ENCODE data around the gene CACNA1C. TPM values are rescaled to one million over a fixed set of nuclear protein-coding genes. Genes with fewer than 3 reads are reported as not detected.

Gene CACNA1C
- total RNA-seq, 2 donors from 2014 or later = 8.1 to 18.2 TPM

GRCh38 chr12:2240984-2241383 is 188.2 kb downstream of the CACNA1C start:
- H3K4me1 ChIP-seq (replicated peaks) = no peaks in the 10 kb centered on the region
- H3K36me3 ChIP-seq = no peaks in the 10 kb centered on the region
- DNase-seq (ENCODE audit: low spot score) = no peak
- WGBS = 76% methylated on average over 8 of the region's 8 CpGs
- intact Hi-C loops (cut with DNase I) = no loop called here
- H3K9me3 ChIP-seq = no peaks in the 10 kb centered on the region
- no peak overlapping the region for H3K27ac ChIP-seq
- TF ChIP-seq, protein P1, sequence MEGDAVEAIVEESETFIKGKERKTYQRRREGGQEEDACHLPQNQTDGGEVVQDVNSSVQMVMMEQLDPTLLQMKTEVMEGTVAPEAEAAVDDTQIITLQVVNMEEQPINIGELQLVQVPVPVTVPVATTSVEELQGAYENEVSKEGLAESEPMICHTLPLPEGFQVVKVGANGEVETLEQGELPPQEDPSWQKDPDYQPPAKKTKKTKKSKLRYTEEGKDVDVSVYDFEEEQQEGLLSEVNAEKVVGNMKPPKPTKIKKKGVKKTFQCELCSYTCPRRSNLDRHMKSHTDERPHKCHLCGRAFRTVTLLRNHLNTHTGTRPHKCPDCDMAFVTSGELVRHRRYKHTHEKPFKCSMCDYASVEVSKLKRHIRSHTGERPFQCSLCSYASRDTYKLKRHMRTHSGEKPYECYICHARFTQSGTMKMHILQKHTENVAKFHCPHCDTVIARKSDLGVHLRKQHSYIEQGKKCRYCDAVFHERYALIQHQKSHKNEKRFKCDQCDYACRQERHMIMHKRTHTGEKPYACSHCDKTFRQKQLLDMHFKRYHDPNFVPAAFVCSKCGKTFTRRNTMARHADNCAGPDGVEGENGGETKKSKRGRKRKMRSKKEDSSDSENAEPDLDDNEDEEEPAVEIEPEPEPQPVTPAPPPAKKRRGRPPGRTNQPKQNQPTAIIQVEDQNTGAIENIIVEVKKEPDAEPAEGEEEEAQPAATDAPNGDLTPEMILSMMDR (IDR thresholded peaks at IDR 0.05) = no peak
- no peak for TF ChIP-seq POLR2A (IDR thresholded peaks at IDR 0.05)
- H3K4me3 ChIP-seq = no peak overlapping the region
- H3K27me3 ChIP-seq (replicated peaks; ENCODE audit: insufficient read depth) = no peaks in the 10 kb centered on the region

GRCh38 chr12:2242216-2242615 is 189.4 kb downstream of the CACNA1C start:
- H3K4me3 ChIP-seq = no peak overlapping the region
- H3K9me3 ChIP-seq = no peaks in the 10 kb centered on the region
- 85% methylated on average over 5 of the region's 5 CpGs for WGBS
- H3K4me1 ChIP-seq (replicated peaks) = no peaks in the 10 kb centered on the region
- no peak for DNase-seq (ENCODE audit: low spot score)
- H3K27ac ChIP-seq = no peak overlapping the region
- intact Hi-C loops (cut with DNase I) = no loop called here
- TF ChIP-seq POLR2AphosphoS5 (IDR thresholded peaks at IDR 0.05) (no peak), POLR2A (IDR thresholded peaks at IDR 0.05) (no peak)
- TF ChIP-seq, protein P1 (IDR thresholded peaks at IDR 0.05) = no peak
- H3K27me3 ChIP-seq (replicated peaks; ENCODE audit: insufficient read depth) = no peaks in the 10 kb centered on the region
- no peaks in the 10 kb centered on the region for H3K36me3 ChIP-seq

- no peaks in the 10 kb centered on the region for H3K36me3 ChIP-seq
- no peak for DNase-seq (ENCODE audit: low spot score)
- 92% methylated on average over 3 of the region's 3 CpGs for whole genome bisulfite sequencing
- H3K4me3 ChIP-seq = no peak overlapping the region
- H3K4me1 ChIP-seq (replicated peaks) = no peaks in the 10 kb centered on the region
- no peak overlapping the region for H3K27ac ChIP-seq
- TF ChIP-seq POLR2A (IDR thresholded peaks at IDR 0.05) = no peak
- TF ChIP-seq POLR2AphosphoS5 (IDR thresholded peaks at IDR 0.05) = no peak
- TF ChIP-seq, protein P1 (IDR thresholded peaks at IDR 0.05) = no peak
- H3K27me3 ChIP-seq (replicated peaks; ENCODE audit: insufficient read depth) = no peaks in the 10 kb centered on the region
- no peaks in the 10 kb centered on the region for H3K9me3 ChIP-seq
- intact Hi-C loops (cut with DNase I) = no loop called here
Measured at GRCh38 chr12:2242816-2243215, 190.0 kb downstream of the CACNA1C start.

- no peak overlapping the region for H3K27ac ChIP-seq
- 94% methylated on average over 2 of the region's 2 CpGs for WGBS
- no peaks in the 10 kb centered on the region for H3K36me3 ChIP-seq
- H3K4me3 ChIP-seq = no peak overlapping the region
- no peak for DNase-seq (ENCODE audit: low spot score)
- intact Hi-C loops (cut with DNase I) = no loop called here
- H3K9me3 ChIP-seq = no peaks in the 10 kb centered on the region
- H3K4me1 ChIP-seq (replicated peaks) = no peaks in the 10 kb centered on the region
- no peaks in the 10 kb centered on the region for H3K27me3 ChIP-seq (replicated peaks; ENCODE audit: insufficient read depth)
- TF ChIP-seq POLR2A (IDR thresholded peaks at IDR 0.05) (no peak), POLR2AphosphoS5 (IDR thresholded peaks at IDR 0.05) (no peak)
- TF ChIP-seq, protein P1 (IDR thresholded peaks at IDR 0.05) = no peak
Measured at GRCh38 chr12:2243275-2243674, 190.5 kb downstream of the CACNA1C start.

DNA sequence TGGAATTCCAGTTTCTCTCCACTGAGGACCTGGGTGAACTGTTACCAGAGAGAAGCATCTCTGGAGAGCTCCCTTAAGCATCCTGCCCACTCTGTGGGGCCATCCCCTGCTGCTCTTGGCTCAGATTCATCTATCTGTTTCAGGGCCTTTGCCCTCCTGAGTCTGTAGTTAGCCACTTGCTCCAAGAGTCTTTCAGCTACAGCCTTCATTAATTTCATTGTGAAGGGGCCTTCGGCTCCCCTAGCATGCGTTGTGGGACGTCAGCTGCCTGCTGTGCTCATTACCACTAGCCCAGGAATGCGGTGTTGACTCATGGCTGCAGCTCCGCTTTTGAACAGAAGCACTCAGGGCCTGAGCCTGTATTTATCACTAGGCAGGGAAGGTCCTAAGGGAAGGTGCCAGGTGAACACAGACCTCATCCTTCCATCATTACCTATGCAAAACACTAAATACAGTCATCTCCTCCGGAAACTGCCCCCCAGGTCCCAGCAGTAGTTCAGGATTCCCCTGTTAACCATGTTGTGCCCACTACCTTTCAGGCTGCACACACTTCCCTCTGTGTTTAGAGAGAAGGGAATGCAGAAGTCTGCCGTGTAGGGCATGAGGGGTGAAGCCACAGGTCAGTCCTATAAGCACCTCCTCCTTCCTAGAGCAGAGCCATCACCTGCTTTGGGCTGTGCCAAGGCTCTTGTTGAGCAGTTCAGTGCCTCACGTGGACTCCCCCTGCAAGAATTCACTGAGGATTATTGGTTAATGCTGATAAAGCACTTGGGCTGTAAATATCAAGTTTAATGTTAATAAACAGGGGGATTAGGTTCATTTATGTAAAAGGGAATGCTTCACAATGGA is 191.4 kb downstream of the CACNA1C start:
- WGBS = 52% methylated on average over 8 of the region's 8 CpGs
- H3K27me3 ChIP-seq (replicated peaks; ENCODE audit: insufficient read depth) = no peaks in the 10 kb centered on the region
- no peaks in the 10 kb centered on the region for H3K9me3 ChIP-seq
- TF ChIP-seq POLR2A (IDR thresholded peaks at IDR 0.05) (no peak), POLR2AphosphoS5 (IDR thresholded peaks at IDR 0.05) (no peak)
- TF ChIP-seq, protein P1 (IDR thresholded peaks at IDR 0.05) = no peak
- H3K4me1 ChIP-seq (replicated peaks) = no peaks in the 10 kb centered on the region
- intact Hi-C loops (cut with DNase I) = no loop called here
- no peak overlapping the region for H3K4me3 ChIP-seq
- H3K36me3 ChIP-seq = no peaks in the 10 kb centered on the region
- no peak for DNase-seq (ENCODE audit: low spot score)
- no peak overlapping the region for H3K27ac ChIP-seq
